HAP-1 (cell line): ENCODE results near the gene BAHD1.

Source experiments
- DNase-seq, 2 experiments: peaks; one replicate each; pipeline ENCODE4 v3.0.0-alpha.2; 2016 to 2020; ENCODE audit warnings: low spot score in 2 of 2
- H3K27me3 ChIP-seq: fragments of 250-450 bp; sonication (Bioruptor Pico); 2 replicates; pipeline ENCODE4 v1.5.1; 2020; ENCODE audit warnings: low read depth, mild to moderate bottlenecking, moderate library complexity
- H3K36me3 ChIP-seq: fragments of 250-450 bp; sonication (Bioruptor Pico); replicated peaks from 2 replicates; pipeline ENCODE4 v1.5.1; 2020; ENCODE audit warnings: mild to moderate bottlenecking
- H3K4me1 ChIP-seq: fragments of 250-450 bp; sonication (Bioruptor Pico); 2 replicates; pipeline ENCODE4 v1.5.1; 2020; ENCODE audit warnings: mild to moderate bottlenecking
- H3K4me3 ChIP-seq: fragments of 250-450 bp; sonication (Bioruptor Pico); 2 replicates; pipeline ENCODE4 v1.5.1; 2020; ENCODE audit warnings: mild to moderate bottlenecking, moderate library complexity
- H3K9me3 ChIP-seq: fragments of 250-450 bp; sonication (Bioruptor Pico); 2 replicates; pipeline ENCODE4 v1.5.1; 2020; ENCODE audit warnings: mild to moderate bottlenecking, moderate library complexity
- in situ Hi-C: fragments of 300-500 bp; cut with MboI; formaldehyde crosslinking; loops from 3 replicates; pipeline ENCODE4 v1.14.3; 2020; ENCODE audit warnings: low sequenced_read_pairs, inconsistent platforms, mixed read lengths

BAHD1 gene

GRCh38 chr15:40499931-40500330, 59.2 kb downstream of the BAHD1 start:
- in situ Hi-C loops: no loop called here
- H3K36me3 ChIP-seq: no peaks in the 10 kb centered on the region
- H3K4me1 ChIP-seq: peaks cover 15% of the 10 kb centered on the region
- H3K4me3 ChIP-seq: no peak overlapping the region
- no peaks in the 10 kb centered on the region for H3K27me3 ChIP-seq
- DNase-seq: no peak
- no peaks in the 10 kb centered on the region for H3K9me3 ChIP-seq

GRCh38 chr15:40500568-40501330, 60.0 kb downstream of the BAHD1 start:
- H3K36me3 ChIP-seq: no peaks in the 10 kb centered on the region
- no peak overlapping the region for H3K4me3 ChIP-seq
- H3K27me3 ChIP-seq: no peaks in the 10 kb centered on the region
- no peaks in the 10 kb centered on the region for H3K9me3 ChIP-seq
- DNase-seq: peak in 1 of 2 experiments; percentile 35
- H3K4me1 ChIP-seq: peaks cover 15% of the 10 kb centered on the region
- in situ Hi-C loops: no loop called here

- no peaks in the 10 kb centered on the region for H3K27me3 ChIP-seq
- in situ Hi-C loops: no loop called here
- H3K9me3 ChIP-seq: no peaks in the 10 kb centered on the region
- H3K4me3 ChIP-seq: no peak overlapping the region
- H3K4me1 ChIP-seq: peaks cover 16% of the 10 kb centered on the region
- DNase-seq: peak; percentile 10 to 30
- H3K36me3 ChIP-seq: no peaks in the 10 kb centered on the region
These were observed 60.7 kb downstream of the BAHD1 start for GRCh38 chr15:40501487-40501886.

- Histone ChIP-seq H3K27me3 (no peaks in the 10 kb centered on the region), H3K4me1 (peaks cover 5% of the 10 kb centered on the region), H3K36me3 (no peaks in the 10 kb centered on the region), H3K9me3 (no peaks in the 10 kb centered on the region), H3K4me3 (no peak overlapping the region; the same call in 1 of the 2 replicates)
- peak; percentile 83 to 93 for DNase-seq
- in situ Hi-C loops: no loop called here
These were observed 66.3 kb downstream of the BAHD1 start for GRCh38 chr15:40506964-40507571.

- in situ Hi-C loops: no loop called here
- no peaks in the 10 kb centered on the region for H3K9me3 ChIP-seq
- H3K36me3 ChIP-seq: no peaks in the 10 kb centered on the region
- H3K4me3 ChIP-seq: no peak overlapping the region
- DNase-seq: no peak
- H3K4me1 ChIP-seq: peaks cover 5% of the 10 kb centered on the region
- H3K27me3 ChIP-seq: no peaks in the 10 kb centered on the region
These were observed 67.5 kb downstream of the BAHD1 start for GRCh38 chr15:40508216-40508615.

GRCh38 chr15:40510201-40510600, 69.4 kb downstream of the BAHD1 start:
- DNase-seq: no peak
- H3K4me1 ChIP-seq: peaks cover 5% of the 10 kb centered on the region
- H3K36me3 ChIP-seq: no peaks in the 10 kb centered on the region
- no peaks in the 10 kb centered on the region for H3K9me3 ChIP-seq
- in situ Hi-C loops: no loop called here
- H3K4me3 ChIP-seq: no peak overlapping the region
- H3K27me3 ChIP-seq: no peaks in the 10 kb centered on the region

- Histone ChIP-seq H3K27me3 (no peaks in the 10 kb centered on the region), H3K4me1 (peaks cover 5% of the 10 kb centered on the region), H3K4me3 (no peak overlapping the region), H3K9me3 (no peaks in the 10 kb centered on the region), H3K36me3 (no peaks in the 10 kb centered on the region)
- DNase-seq: no peak
- in situ Hi-C loops: no loop called here
These were observed 70.3 kb downstream of the BAHD1 start for GRCh38 chr15:40511093-40511471.

- no peak for DNase-seq
- Histone ChIP-seq H3K36me3 (no peaks in the 10 kb centered on the region), H3K4me1 (peaks cover 3% of the 10 kb centered on the region), H3K4me3 (no peak overlapping the region), H3K9me3 (no peaks in the 10 kb centered on the region), H3K27me3 (no peaks in the 10 kb centered on the region)
- in situ Hi-C loops: no loop called here
These were observed 70.8 kb downstream of the BAHD1 start for GRCh38 chr15:40511472-40512133.

- H3K4me3 ChIP-seq: no peak overlapping the region
- H3K36me3 ChIP-seq: no peaks in the 10 kb centered on the region
- H3K4me1 ChIP-seq: no peaks in the 10 kb centered on the region; the same call in 1 of the 2 replicates
- no peaks in the 10 kb centered on the region for H3K27me3 ChIP-seq
- DNase-seq: no peak
- no peaks in the 10 kb centered on the region for H3K9me3 ChIP-seq
- in situ Hi-C loops: no loop called here
These were observed 71.7 kb downstream of the BAHD1 start for GRCh38 chr15:40512440-40512839.

GRCh38 chr15:40513609-40514008, 72.9 kb downstream of the BAHD1 start:
- no peaks in the 10 kb centered on the region for H3K9me3 ChIP-seq
- in situ Hi-C loops: no loop called here
- H3K4me3 ChIP-seq: no peak overlapping the region
- H3K4me1 ChIP-seq: no peaks in the 10 kb centered on the region
- H3K36me3 ChIP-seq: no peaks in the 10 kb centered on the region
- H3K27me3 ChIP-seq: no peaks in the 10 kb centered on the region
- no peak for DNase-seq

GRCh38 chr15:40516322-40516721, 75.6 kb downstream of the BAHD1 start:
- H3K36me3 ChIP-seq: no peaks in the 10 kb centered on the region
- in situ Hi-C loops: no loop called here
- H3K27me3 ChIP-seq: 0 out of 2 replicates have a peak, but pooled peaks cover 2% of the 10 kb centered on the region
- no peaks in the 10 kb centered on the region for H3K4me1 ChIP-seq
- no peaks in the 10 kb centered on the region for H3K9me3 ChIP-seq
- no peak for DNase-seq
- H3K4me3 ChIP-seq: no peak overlapping the region
